Measurements from ENCODE around the gene CACNB4. TPM values are rescaled to one million over a fixed set of nuclear protein-coding genes. Genes with fewer than 3 reads are reported as not detected.

Gene CACNB4
- total and polyA plus RNA-seq, 9 of the 15 experiments (the other 6 are each of a cell fraction or from before 2014, with no cell fraction given): 0.01 to 0.20 (median 0.04) TPM; not detected in 1

GRCh38 chr2:151789055-151789834 lies 309.6 kb downstream of the CACNB4 start (continued):
- TF ChIP-seq PHTF2 (CRISPR knock-in tag; IDR thresholded peaks at IDR 0.05): no peak
- no peak for TF ChIP-seq ZNF561 (CRISPR knock-in tag; conservative IDR thresholded peaks at IDR 0.05)
- peak in 1 of 2 experiments; percentile 85; a peak in 2 of 4 replicates for TF ChIP-seq TBL1XR1 (IDR thresholded peaks at IDR 0.05; ENCODE audit: low read length in 2 of 2)
- no peak for TF ChIP-seq NFE2L1 (tag; IDR thresholded peaks at IDR 0.05; ENCODE audit: borderline replicate concordance, low read depth)
- no peak for TF ChIP-seq BRD4 (IDR thresholded peaks at IDR 0.05)
- TF ChIP-seq NFXL1 (CRISPR knock-in tag; IDR thresholded peaks at IDR 0.05): no peak
- TF ChIP-seq GMEB1 (CRISPR knock-in tag; IDR thresholded peaks at IDR 0.05): no peak
- no peak for TF ChIP-seq ZNF165 (CRISPR knock-in tag; IDR thresholded peaks at IDR 0.05; ENCODE audit: borderline replicate concordance)
- TF ChIP-seq KHSRP (IDR thresholded peaks at IDR 0.05): peak; percentile 58; the same call in 1 of the 2 replicates
- TF ChIP-seq TFAM (CRISPR knock-in tag; conservative IDR thresholded peaks at IDR 0.05): no peak
- no peak for TF ChIP-seq KDM2B (CRISPR knock-in tag; IDR thresholded peaks at IDR 0.05)
- no peak for TF ChIP-seq ZNF583 (CRISPR knock-in tag; IDR thresholded peaks at IDR 0.05)
- no peak for TF ChIP-seq DACH1 (IDR thresholded peaks at IDR 0.05; ENCODE audit: partially characterized antibody)
- TF ChIP-seq STAT5A (IDR thresholded peaks at IDR 0.05; ENCODE audit: borderline replicate concordance, low read length): peak; percentile 90
- no peak for TF ChIP-seq RREB1 (CRISPR knock-in tag; IDR thresholded peaks at IDR 0.05)
- peak; percentile 23; the same call in 1 of the 2 replicates for TF ChIP-seq RAD51 (IDR thresholded peaks at IDR 0.05; ENCODE audit: borderline replicate concordance, low read depth)
- TF ChIP-seq RBM15 (IDR thresholded peaks at IDR 0.05; ENCODE audit: insufficient read depth, low read length): no peak
- TF ChIP-seq ZFP1 (CRISPR knock-in tag; IDR thresholded peaks at IDR 0.05): no peak
- no peak for TF ChIP-seq ZNF431 (CRISPR knock-in tag; IDR thresholded peaks at IDR 0.05)
- no peak for TF ChIP-seq ZC3H4 (CRISPR knock-in tag; IDR thresholded peaks at IDR 0.05; ENCODE audit: borderline replicate concordance)
- no peak; a peak in 1 of 4 replicates for TF ChIP-seq TEAD1 (CRISPR knock-in tag; IDR thresholded peaks at IDR 0.05)
- TF ChIP-seq RBM34 (IDR thresholded peaks at IDR 0.05; ENCODE audit: borderline replicate concordance, insufficient read depth, low read length): no peak
- TF ChIP-seq FOXJ3 (CRISPR knock-in tag; IDR thresholded peaks at IDR 0.05): no peak; the same call in 1 of the 2 replicates

Measured in K562 (cell line).